GM12878 (cell line): Measurements from ENCODE around the gene CHAC2.

ENCODE experiments used
- ATF2 ChIP-seq: IDR thresholded peaks from 2 replicates; pipeline ENCODE4 v1.6.1; 2012; ENCODE audit warnings: low read length, inconsistent platforms
- CHD2 ChIP-seq: IDR thresholded peaks from 2 replicates; pipeline ENCODE4 v1.6.1; 2011; ENCODE audit warnings: low read depth, low read length, improper control_type of control experiment, borderline replicate concordance
- EED ChIP-seq: sonication (generic); IDR thresholded peaks from 2 replicates; pipeline ENCODE4 v1.6.1; 2016; ENCODE audit warnings: antibody characterized with exemption, low read depth
- EGR1 ChIP-seq, 2 experiments: IDR thresholded peaks; 1 replicate in 1 of 2; 2 replicates in 1 of 2; pipeline ENCODE4 v1.6.1; 2011 to 2012; ENCODE audit warnings: low read depth in 2 of 2, low read length in 2 of 2, borderline replicate concordance in 1 of 2, mild to moderate bottlenecking in 1 of 2, moderate library complexity in 1 of 2
- ELK1 ChIP-seq: IDR thresholded peaks from 2 replicates; pipeline ENCODE4 v1.6.1; 2012; ENCODE audit warnings: low read depth, low read length, improper control_type of control experiment
- POLR2A ChIP-seq: IDR thresholded peaks from 2 replicates; pipeline ENCODE4 v1.6.1; 2011; ENCODE audit warnings: low read depth, mild to moderate bottlenecking, low read length
- POLR2AphosphoS2 ChIP-seq: IDR thresholded peaks from 2 replicates; pipeline ENCODE4 v1.6.1; 2011; ENCODE audit warnings: low read depth, mild to moderate bottlenecking, low read length, improper control_type of control experiment, moderate library complexity
- STAT3 ChIP-seq: IDR thresholded peaks from 2 replicates; pipeline ENCODE4 v1.6.1; 2011; ENCODE audit warnings: low read depth, low read length, improper control_type of control experiment
- TARDBP ChIP-seq: IDR thresholded peaks from 2 replicates; pipeline ENCODE4 v1.6.1; 2016; ENCODE audit warnings: borderline replicate concordance
- YY1 ChIP-seq: IDR thresholded peaks from 2 replicates; pipeline ENCODE4 v1.6.1; 2011; ENCODE audit warnings: low read depth, mild to moderate bottlenecking, low read length
- ZNF384 ChIP-seq: IDR thresholded peaks from 2 replicates; pipeline ENCODE4 v1.6.1; 2012; ENCODE audit warnings: low read depth, mild to moderate bottlenecking, low read length, improper control_type of control experiment, borderline replicate concordance
- TF ChIP-seq, protein P1 (sequence below), 3 experiments: IDR thresholded peaks in 2 of 3; conservative IDR thresholded peaks in 1 of 3; 2 replicates each; pipeline ENCODE4 v1.5.1; 2011; ENCODE audit warnings: low read depth in 3 of 3, low read length in 3 of 3, mild to moderate bottlenecking in 3 of 3, control low read depth in 2 of 3, moderate library complexity in 2 of 3, inconsistent platforms in 1 of 3, mixed read lengths in 1 of 3; ENCODE audit not compliant: control insufficient read depth in 2 of 3, insufficient read depth in 1 of 3; ENCODE audit errors: extremely low read depth in 1 of 3
- TF ChIP-seq, protein P2 (sequence below): IDR thresholded peaks from 2 replicates; pipeline ENCODE4 v1.6.1; 2012; ENCODE audit warnings: low read depth, low read length, improper control_type of control experiment
- TF ChIP-seq, protein P3 (sequence below): fragments of 450-650 bp; IDR thresholded peaks from 2 replicates; pipeline ENCODE4 v1.6.1; 2017; ENCODE audit warnings: mild to moderate bottlenecking, moderate library complexity

DNA sequence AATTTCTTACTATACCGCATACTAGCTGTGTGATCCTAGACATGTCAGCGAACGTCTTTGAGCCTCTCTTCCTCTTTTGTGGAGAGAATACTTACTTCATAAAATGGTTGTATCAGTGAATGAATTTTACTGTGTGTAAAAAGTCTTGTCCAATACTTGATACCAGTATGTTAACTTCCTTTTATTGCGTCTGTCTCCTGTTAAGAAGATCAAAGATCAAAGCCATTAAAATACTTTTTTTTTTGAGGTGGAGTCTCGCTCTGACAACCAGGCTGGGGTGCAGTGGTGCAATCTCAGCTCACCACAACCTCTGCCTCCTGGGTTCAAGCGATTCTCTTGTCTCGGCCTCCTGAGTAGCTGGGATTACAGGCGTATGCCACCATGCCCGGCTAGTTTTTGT, 52.4 kb downstream of the CHAC2 start:
- TF ChIP-seq STAT3 (no peak), ATF2 (no peak), POLR2AphosphoS2 (no peak), EGR1 (IDR thresholded peaks at IDR 0.05; ENCODE audit: borderline replicate concordance in 1 of 2, low read depth in 2 of 2, low read length in 2 of 2) (no peak), EED (no peak), ZNF384 (no peak), TARDBP (no peak), ELK1 (no peak), YY1 (no peak), CHD2 (no peak), POLR2A (no peak)
- TF ChIP-seq, protein P1, sequence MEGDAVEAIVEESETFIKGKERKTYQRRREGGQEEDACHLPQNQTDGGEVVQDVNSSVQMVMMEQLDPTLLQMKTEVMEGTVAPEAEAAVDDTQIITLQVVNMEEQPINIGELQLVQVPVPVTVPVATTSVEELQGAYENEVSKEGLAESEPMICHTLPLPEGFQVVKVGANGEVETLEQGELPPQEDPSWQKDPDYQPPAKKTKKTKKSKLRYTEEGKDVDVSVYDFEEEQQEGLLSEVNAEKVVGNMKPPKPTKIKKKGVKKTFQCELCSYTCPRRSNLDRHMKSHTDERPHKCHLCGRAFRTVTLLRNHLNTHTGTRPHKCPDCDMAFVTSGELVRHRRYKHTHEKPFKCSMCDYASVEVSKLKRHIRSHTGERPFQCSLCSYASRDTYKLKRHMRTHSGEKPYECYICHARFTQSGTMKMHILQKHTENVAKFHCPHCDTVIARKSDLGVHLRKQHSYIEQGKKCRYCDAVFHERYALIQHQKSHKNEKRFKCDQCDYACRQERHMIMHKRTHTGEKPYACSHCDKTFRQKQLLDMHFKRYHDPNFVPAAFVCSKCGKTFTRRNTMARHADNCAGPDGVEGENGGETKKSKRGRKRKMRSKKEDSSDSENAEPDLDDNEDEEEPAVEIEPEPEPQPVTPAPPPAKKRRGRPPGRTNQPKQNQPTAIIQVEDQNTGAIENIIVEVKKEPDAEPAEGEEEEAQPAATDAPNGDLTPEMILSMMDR (IDR thresholded peaks at IDR 0.05 in 2 of 3, conservative IDR thresholded peaks at IDR 0.05 in 1 of 3; ENCODE audit: control insufficient read depth in 2 of 3, extremely low read depth in 1 of 3, insufficient read depth in 1 of 3, low read depth in 3 of 3, low read length in 3 of 3): no peak
- TF ChIP-seq, protein P2, sequence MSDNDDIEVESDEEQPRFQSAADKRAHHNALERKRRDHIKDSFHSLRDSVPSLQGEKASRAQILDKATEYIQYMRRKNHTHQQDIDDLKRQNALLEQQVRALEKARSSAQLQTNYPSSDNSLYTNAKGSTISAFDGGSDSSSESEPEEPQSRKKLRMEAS: no peak
- TF ChIP-seq, protein P3, sequence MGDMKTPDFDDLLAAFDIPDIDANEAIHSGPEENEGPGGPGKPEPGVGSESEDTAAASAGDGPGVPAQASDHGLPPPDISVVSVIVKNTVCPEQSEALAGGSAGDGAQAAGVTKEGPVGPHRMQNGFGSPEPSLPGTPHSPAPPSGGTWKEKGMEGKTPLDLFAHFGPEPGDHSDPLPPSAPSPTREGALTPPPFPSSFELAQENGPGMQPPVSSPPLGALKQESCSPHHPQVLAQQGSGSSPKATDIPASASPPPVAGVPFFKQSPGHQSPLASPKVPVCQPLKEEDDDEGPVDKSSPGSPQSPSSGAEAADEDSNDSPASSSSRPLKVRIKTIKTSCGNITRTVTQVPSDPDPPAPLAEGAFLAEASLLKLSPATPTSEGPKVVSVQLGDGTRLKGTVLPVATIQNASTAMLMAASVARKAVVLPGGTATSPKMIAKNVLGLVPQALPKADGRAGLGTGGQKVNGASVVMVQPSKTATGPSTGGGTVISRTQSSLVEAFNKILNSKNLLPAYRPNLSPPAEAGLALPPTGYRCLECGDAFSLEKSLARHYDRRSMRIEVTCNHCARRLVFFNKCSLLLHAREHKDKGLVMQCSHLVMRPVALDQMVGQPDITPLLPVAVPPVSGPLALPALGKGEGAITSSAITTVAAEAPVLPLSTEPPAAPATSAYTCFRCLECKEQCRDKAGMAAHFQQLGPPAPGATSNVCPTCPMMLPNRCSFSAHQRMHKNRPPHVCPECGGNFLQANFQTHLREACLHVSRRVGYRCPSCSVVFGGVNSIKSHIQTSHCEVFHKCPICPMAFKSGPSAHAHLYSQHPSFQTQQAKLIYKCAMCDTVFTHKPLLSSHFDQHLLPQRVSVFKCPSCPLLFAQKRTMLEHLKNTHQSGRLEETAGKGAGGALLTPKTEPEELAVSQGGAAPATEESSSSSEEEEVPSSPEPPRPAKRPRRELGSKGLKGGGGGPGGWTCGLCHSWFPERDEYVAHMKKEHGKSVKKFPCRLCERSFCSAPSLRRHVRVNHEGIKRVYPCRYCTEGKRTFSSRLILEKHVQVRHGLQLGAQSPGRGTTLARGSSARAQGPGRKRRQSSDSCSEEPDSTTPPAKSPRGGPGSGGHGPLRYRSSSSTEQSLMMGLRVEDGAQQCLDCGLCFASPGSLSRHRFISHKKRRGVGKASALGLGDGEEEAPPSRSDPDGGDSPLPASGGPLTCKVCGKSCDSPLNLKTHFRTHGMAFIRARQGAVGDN: no peak
